ENCODE measurements around the gene NOL4L. TPM values are rescaled to one million over a fixed set of nuclear protein-coding genes. Genes with fewer than 3 reads are reported as not detected.

NOL4L gene
- total RNA-seq, 1 experiment from 2014 or later: 40.9 TPM

GRCh38 chr20:32468860-32469259, 116.3 kb downstream of the NOL4L start:
- intact Hi-C loops (cut with micrococcal nuclease; ENCODE audit: unreplicated experiment): no loop called here
- Histone ChIP-seq H3K9me2 (ENCODE audit: insufficient read depth) (no peaks in the 10 kb centered on the region), H3K27me3 (ENCODE audit: insufficient read depth, low read depth) (no peaks in the 10 kb centered on the region), H3K79me2 (ENCODE audit: low read depth) (peaks cover 19% of the 10 kb centered on the region), H3K9me3 (ENCODE audit: insufficient read depth, low read depth) (no peaks in the 10 kb centered on the region), H2AFZ (no peak overlapping the region), H3K36me3 (ENCODE audit: low read depth) (no peaks in the 10 kb centered on the region), H3F3A (ENCODE audit: insufficient read depth, low read depth) (peaks cover 10% of the 10 kb centered on the region; the same call in 1 of the 2 replicates), H3K4me1 (replicated peaks; ENCODE audit: insufficient read depth) (peaks cover 9% of the 10 kb centered on the region), H4K20me1 (ENCODE audit: insufficient read depth) (0 out of 2 replicates have a peak, but pooled peaks cover 7% of the 10 kb centered on the region), H3K27ac (no peak overlapping the region), H3K4me2 (no peak overlapping the region), H3K4me3 (no peak overlapping the region)
- POLR2A ChIA-PET (ENCODE audit: unreplicated experiment): no interaction called here
- no TSS peak for BruUV-seq (replicated peaks)
- no peak for DNase-seq
- no peak for TF ChIP-seq EZH2 (IDR thresholded peaks at IDR 0.05; ENCODE audit: low read depth)
- TF ChIP-seq, protein P1, sequence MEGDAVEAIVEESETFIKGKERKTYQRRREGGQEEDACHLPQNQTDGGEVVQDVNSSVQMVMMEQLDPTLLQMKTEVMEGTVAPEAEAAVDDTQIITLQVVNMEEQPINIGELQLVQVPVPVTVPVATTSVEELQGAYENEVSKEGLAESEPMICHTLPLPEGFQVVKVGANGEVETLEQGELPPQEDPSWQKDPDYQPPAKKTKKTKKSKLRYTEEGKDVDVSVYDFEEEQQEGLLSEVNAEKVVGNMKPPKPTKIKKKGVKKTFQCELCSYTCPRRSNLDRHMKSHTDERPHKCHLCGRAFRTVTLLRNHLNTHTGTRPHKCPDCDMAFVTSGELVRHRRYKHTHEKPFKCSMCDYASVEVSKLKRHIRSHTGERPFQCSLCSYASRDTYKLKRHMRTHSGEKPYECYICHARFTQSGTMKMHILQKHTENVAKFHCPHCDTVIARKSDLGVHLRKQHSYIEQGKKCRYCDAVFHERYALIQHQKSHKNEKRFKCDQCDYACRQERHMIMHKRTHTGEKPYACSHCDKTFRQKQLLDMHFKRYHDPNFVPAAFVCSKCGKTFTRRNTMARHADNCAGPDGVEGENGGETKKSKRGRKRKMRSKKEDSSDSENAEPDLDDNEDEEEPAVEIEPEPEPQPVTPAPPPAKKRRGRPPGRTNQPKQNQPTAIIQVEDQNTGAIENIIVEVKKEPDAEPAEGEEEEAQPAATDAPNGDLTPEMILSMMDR (conservative IDR thresholded peaks at IDR 0.05): no peak
- CTCF ChIA-PET: no interaction called here

GRCh38 chr20:32468313-32468640, 116.9 kb downstream of the NOL4L start:
- Histone ChIP-seq H3K36me3 (ENCODE audit: low read depth) (no peaks in the 10 kb centered on the region), H3K4me1 (replicated peaks; ENCODE audit: insufficient read depth) (peaks cover 7% of the 10 kb centered on the region), H3K4me2 (no peak overlapping the region), H3K4me3 (no peak overlapping the region), H3K27ac (no peak overlapping the region), H3K9me2 (ENCODE audit: insufficient read depth) (no peaks in the 10 kb centered on the region), H2AFZ (no peak overlapping the region), H3K27me3 (ENCODE audit: insufficient read depth, low read depth) (no peaks in the 10 kb centered on the region), H3K79me2 (ENCODE audit: low read depth) (peaks cover 13% of the 10 kb centered on the region; the same call in 1 of the 2 replicates), H3F3A (ENCODE audit: insufficient read depth, low read depth) (peaks cover 10% of the 10 kb centered on the region; the same call in 1 of the 2 replicates), H3K9me3 (ENCODE audit: insufficient read depth, low read depth) (no peaks in the 10 kb centered on the region), H4K20me1 (ENCODE audit: insufficient read depth) (0 out of 2 replicates have a peak, but pooled peaks cover 7% of the 10 kb centered on the region)
- ChIA-PET CTCF (no interaction called here), POLR2A (ENCODE audit: unreplicated experiment) (no interaction called here)
- no TSS peak for BruUV-seq (replicated peaks)
- intact Hi-C loops (cut with micrococcal nuclease; ENCODE audit: unreplicated experiment): no loop called here
- no peak for DNase-seq
- TF ChIP-seq, protein P1 (conservative IDR thresholded peaks at IDR 0.05): no peak
- TF ChIP-seq EZH2 (IDR thresholded peaks at IDR 0.05; ENCODE audit: low read depth): no peak

GRCh38 chr20:32467506-32468312, 117.4 kb downstream of the NOL4L start:
- TF ChIP-seq EZH2 (IDR thresholded peaks at IDR 0.05; ENCODE audit: low read depth): no peak
- TF ChIP-seq, protein P1 (conservative IDR thresholded peaks at IDR 0.05): no peak
- H3K9me3 ChIP-seq (ENCODE audit: insufficient read depth, low read depth): no peaks in the 10 kb centered on the region
- peaks cover 7% of the 10 kb centered on the region for H3K4me1 ChIP-seq (replicated peaks; ENCODE audit: insufficient read depth)
- H3K9me2 ChIP-seq (ENCODE audit: insufficient read depth): no peaks in the 10 kb centered on the region
- peaks cover 10% of the 10 kb centered on the region; the same call in 1 of the 2 replicates for H3K79me2 ChIP-seq (ENCODE audit: low read depth)
- no peaks in the 10 kb centered on the region for H3K27me3 ChIP-seq (ENCODE audit: insufficient read depth, low read depth)
- BruUV-seq (replicated peaks): no TSS peak
- peaks cover 10% of the 10 kb centered on the region; the same call in 1 of the 2 replicates for H3F3A ChIP-seq (ENCODE audit: insufficient read depth, low read depth)
- intact Hi-C loops (cut with micrococcal nuclease; ENCODE audit: unreplicated experiment): no loop called here
- ChIA-PET CTCF (no interaction called here), POLR2A (ENCODE audit: unreplicated experiment) (no interaction called here)
- no peak overlapping the region for H3K4me3 ChIP-seq
- no peak for DNase-seq
- no peak overlapping the region for H2AFZ ChIP-seq
- no peaks in the 10 kb centered on the region for H3K36me3 ChIP-seq (ENCODE audit: low read depth)
- H4K20me1 ChIP-seq (ENCODE audit: insufficient read depth): peaks cover 7% of the 10 kb centered on the region; the same call in 1 of the 2 replicates
- H3K27ac ChIP-seq: no peak overlapping the region
- no peak overlapping the region for H3K4me2 ChIP-seq
